ENCODE data around the gene PARP3. TPM values are rescaled to one million over a fixed set of nuclear protein-coding genes. Genes with fewer than 3 reads are reported as not detected.

PARP3 gene
- total and polyA plus RNA-seq, 9 of the 15 experiments (the other 6 are each of a cell fraction or from before 2014, with no cell fraction given), result 0.46 to 6.6 (median 4.5) TPM

- TF ChIP-seq, protein P1, sequence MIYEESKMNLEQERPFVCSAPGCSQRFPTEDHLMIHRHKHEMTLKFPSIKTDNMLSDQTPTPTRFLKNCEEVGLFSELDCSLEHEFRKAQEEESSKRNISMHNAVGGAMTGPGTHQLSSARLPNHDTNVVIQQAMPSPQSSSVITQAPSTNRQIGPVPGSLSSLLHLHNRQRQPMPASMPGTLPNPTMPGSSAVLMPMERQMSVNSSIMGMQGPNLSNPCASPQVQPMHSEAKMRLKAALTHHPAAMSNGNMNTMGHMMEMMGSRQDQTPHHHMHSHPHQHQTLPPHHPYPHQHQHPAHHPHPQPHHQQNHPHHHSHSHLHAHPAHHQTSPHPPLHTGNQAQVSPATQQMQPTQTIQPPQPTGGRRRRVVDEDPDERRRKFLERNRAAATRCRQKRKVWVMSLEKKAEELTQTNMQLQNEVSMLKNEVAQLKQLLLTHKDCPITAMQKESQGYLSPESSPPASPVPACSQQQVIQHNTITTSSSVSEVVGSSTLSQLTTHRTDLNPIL (CRISPR knock-in tag; IDR thresholded peaks at IDR 0.05), result no peak
- TF ChIP-seq STAG1 (CRISPR knock-in tag; IDR thresholded peaks at IDR 0.05; ENCODE audit: borderline replicate concordance) (no peak), ILF3 (IDR thresholded peaks at IDR 0.05; ENCODE audit: borderline replicate concordance) (no peak), ZBTB17 (CRISPR knock-in tag; IDR thresholded peaks at IDR 0.05) (no peak), DMBX1 (CRISPR knock-in tag; IDR thresholded peaks at IDR 0.05; ENCODE audit: borderline replicate concordance) (no peak), NR3C1 (CRISPR knock-in tag; IDR thresholded peaks at IDR 0.05) (no peak), CEBPG (CRISPR knock-in tag; IDR thresholded peaks at IDR 0.05) (no peak), CEBPG (tag; conservative IDR thresholded peaks at IDR 0.05 in 1 of 2, IDR thresholded peaks at IDR 0.05 in 1 of 2) (no peak), PRPF4 (IDR thresholded peaks at IDR 0.05; ENCODE audit: insufficient read depth, low read depth, low read length, poor library complexity, severe bottlenecking) (no peak)
- TF ChIP-seq, protein P2, sequence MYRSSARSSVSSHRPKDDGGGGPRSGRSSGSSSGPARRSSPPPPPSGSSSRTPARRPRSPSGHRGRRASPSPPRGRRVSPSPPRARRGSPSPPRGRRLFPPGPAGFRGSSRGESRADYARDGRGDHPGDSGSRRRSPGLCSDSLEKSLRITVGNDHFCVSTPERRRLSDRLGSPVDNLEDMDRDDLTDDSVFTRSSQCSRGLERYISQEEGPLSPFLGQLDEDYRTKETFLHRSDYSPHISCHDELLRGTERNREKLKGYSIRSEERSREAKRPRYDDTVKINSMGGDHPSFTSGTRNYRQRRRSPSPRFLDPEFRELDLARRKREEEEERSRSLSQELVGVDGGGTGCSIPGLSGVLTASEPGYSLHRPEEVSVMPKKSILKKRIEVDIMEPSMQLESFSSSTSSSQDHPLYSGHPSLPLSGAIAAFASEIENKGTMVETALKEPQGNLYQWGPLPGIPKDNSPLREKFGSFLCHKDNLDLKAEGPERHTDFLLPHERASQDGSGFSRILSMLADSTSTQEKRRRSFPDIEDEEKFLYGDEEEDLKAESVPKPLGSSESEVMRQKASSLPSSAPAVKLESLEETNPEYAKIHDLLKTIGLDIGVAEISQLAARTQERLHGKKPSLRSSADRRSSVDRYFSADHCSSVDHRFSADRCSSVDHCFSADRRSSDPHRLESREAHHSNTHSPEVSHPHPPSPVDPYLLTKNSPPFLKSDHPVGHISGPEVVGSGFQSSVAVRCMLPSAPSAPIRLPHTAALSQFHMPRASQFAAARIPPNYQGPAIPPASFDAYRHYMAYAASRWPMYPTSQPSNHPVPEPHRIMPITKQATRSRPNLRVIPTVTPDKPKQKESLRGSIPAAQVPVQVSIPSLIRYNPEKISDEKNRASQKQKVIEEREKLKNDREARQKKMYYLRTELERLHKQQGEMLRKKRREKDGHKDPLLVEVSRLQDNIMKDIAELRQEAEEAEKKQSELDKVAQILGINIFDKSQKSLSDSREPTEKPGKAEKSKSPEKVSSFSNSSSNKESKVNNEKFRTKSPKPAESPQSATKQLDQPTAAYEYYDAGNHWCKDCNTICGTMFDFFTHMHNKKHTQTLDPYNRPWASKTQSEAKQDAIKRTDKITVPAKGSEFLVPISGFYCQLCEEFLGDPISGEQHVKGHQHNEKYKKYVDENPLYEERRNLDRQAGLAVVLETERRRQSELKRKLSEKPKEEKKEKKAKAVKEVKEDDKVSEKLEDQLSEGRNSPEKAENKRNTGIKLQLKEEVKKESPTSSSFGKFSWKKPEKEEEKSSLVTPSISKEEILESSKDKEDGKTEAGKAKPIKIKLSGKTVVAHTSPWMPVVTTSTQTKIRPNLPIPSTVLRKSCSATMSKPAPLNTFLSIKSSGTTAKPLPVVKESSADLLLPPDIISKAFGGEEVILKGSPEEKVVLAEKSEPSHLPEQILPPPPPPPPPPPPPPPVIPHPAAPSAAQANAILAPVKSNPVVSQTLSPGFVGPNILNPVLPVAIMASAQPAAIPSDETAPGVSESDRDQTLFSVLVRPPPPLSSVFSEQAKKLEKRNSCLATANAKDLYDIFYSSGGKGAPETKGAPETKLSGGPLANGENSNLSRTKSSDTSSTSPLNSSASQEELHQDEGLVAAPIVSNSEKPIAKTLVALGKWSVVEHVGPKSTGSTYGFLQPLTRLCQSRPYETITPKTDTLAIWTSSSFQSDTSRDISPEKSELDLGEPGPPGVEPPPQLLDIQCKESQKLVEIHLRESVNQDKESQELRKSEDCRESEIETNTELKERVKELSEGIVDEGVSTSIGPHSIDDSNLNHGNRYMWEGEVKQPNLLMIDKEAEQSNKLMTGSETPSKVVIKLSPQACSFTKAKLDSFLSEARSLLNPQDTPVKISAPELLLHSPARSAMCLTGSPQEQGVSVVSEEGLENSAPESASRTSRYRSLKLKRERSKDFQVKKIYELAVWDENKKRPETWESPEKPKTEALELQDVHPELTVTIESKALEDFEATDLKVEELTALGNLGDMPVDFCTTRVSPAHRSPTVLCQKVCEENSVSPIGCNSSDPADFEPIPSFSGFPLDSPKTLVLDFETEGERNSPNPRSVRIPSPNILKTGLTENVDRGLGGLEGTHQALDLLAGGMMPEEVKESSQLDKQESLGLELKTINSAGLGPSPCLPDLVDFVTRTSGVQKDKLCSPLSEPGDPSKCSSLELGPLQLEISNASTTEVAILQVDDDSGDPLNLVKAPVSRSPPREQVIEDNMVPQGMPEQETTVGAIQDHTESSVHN (IDR thresholded peaks at IDR 0.05; ENCODE audit: borderline replicate concordance in 1 of 2, low read depth in 1 of 2), result no peak
- TF ChIP-seq, protein P3, sequence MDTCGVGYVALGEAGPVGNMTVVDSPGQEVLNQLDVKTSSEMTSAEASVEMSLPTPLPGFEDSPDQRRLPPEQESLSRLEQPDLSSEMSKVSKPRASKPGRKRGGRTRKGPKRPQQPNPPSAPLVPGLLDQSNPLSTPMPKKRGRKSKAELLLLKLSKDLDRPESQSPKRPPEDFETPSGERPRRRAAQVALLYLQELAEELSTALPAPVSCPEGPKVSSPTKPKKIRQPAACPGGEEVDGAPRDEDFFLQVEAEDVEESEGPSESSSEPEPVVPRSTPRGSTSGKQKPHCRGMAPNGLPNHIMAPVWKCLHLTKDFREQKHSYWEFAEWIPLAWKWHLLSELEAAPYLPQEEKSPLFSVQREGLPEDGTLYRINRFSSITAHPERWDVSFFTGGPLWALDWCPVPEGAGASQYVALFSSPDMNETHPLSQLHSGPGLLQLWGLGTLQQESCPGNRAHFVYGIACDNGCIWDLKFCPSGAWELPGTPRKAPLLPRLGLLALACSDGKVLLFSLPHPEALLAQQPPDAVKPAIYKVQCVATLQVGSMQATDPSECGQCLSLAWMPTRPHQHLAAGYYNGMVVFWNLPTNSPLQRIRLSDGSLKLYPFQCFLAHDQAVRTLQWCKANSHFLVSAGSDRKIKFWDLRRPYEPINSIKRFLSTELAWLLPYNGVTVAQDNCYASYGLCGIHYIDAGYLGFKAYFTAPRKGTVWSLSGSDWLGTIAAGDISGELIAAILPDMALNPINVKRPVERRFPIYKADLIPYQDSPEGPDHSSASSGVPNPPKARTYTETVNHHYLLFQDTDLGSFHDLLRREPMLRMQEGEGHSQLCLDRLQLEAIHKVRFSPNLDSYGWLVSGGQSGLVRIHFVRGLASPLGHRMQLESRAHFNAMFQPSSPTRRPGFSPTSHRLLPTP (IDR thresholded peaks at IDR 0.05; ENCODE audit: borderline replicate concordance, extremely low read depth, insufficient read length), result no peak
These were observed 14.0 kb downstream of the PARP3 start (continued) for GRCh38 chr3:51955893-51956770.
